Fibroblast of lung (primary cell): Measurements from ENCODE around the gene PILRB.

Experiments used
- CTCF ChIP-seq, 2 donors: IDR thresholded peaks in 1 of 2; conservative IDR thresholded peaks in 1 of 2; 1 replicate in 1 of 2; 2 replicates in 1 of 2; pipeline ENCODE4 v1.5.1; 2011 to 2012; ENCODE audit warnings: low read length in 2 of 2, control low read depth in 1 of 2, inconsistent platforms in 1 of 2, low read depth in 1 of 2, mild to moderate bottlenecking in 1 of 2
- EZH2 ChIP-seq: IDR thresholded peaks from 2 replicates; pipeline ENCODE4 v1.5.1; 2012; ENCODE audit warnings: low read length, control low read depth, mild to moderate bottlenecking; ENCODE audit errors: missing control alignments

- no peak for TF ChIP-seq CTCF (conservative IDR thresholded peaks at IDR 0.05 in 1 of 2, IDR thresholded peaks at IDR 0.05 in 1 of 2; ENCODE audit: low read depth in 1 of 2, low read length in 2 of 2)
- TF ChIP-seq EZH2, result no peak
These were observed 16.7 kb downstream of the PILRB start for GRCh38 chr7:100374601-100375000.
